ENCODE data around the gene MPZL2. TPM values are rescaled to one million over a fixed set of nuclear protein-coding genes. Genes with fewer than 3 reads are reported as not detected.

MPZL2 gene
- total RNA-seq, 1 experiment from 2014 or later: 0.26 TPM

DNA sequence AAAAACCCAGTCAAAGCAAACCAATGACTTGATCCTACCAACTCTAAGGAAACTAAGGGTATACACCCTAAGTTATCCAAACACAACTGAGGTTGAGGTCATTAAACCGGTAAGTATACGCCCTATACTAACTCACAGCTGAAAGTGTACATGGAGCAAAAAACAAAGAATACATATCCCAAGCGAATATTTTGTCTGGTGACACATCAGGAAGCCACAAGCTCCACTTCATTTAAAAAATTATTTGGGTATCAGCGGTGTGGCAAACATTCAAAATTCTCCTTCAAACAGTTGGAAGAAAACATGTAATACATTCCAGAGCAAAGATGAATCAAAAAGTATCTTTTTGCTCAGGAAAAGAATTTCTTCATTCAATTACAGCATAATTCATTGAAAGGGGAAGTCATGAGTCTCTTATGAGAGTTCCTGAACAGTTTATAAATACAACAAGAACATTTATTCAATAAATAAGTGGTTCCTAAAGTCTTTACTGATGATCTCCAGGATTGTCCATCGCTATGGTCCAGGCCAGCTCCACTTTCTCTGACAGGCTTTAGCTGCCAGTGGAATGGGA lies 34.7 kb downstream of the MPZL2 start:
- Mint-ChIP-seq H3K27ac (no peak overlapping the region; a peak in 1 of 7 replicates), H3K36me3 (ENCODE audit: insufficient read depth in 1 of 3, low read depth in 3 of 3) (no peaks in the 10 kb centered on the region), H3K4me3 (no peak overlapping the region), H3K4me1 (no peaks in the 10 kb centered on the region), H3K9me3 (no peaks in the 10 kb centered on the region), H3K27me3 (ENCODE audit: low read depth) (peaks cover 15% of the 10 kb centered on the region)
- no peak overlapping the region for H2BK15ac ChIP-seq (ENCODE audit: low read depth, low read length)
- no peak overlapping the region for H3K4ac ChIP-seq (ENCODE audit: low read depth, low read length)
- WGBS (ENCODE audit: extremely low coverage, insufficient read length, low lambda C conversion rate): no CpG with 5 or more reads among the region's 5 CpGs
- H3K79me1 ChIP-seq (ENCODE audit: insufficient read depth, low read depth, low read length, poor library complexity, severe bottlenecking): no peaks in the 10 kb centered on the region
- no peak overlapping the region for H2BK20ac ChIP-seq (ENCODE audit: low read depth, low read length, poor library complexity, severe bottlenecking)
- no peak overlapping the region for H3K4me2 ChIP-seq (ENCODE audit: insufficient read depth, insufficient read length, low read length)
- H3K9ac ChIP-seq (ENCODE audit: extremely low read depth, insufficient read length, low read length): no peak overlapping the region
- no peak overlapping the region for H2BK12ac ChIP-seq (ENCODE audit: insufficient read length, low read depth, low read length)
- no peaks in the 10 kb centered on the region for H4K20me1 ChIP-seq (ENCODE audit: control insufficient read depth, insufficient read depth, insufficient read length)
- no peaks in the 10 kb centered on the region for H3K23me2 ChIP-seq (ENCODE audit: insufficient read length, low read depth, low read length, poor library complexity, severe bottlenecking)
- H3K27ac ChIP-seq (ENCODE audit: insufficient read length, low read depth, low read length): no peak overlapping the region
- H4K5ac ChIP-seq (ENCODE audit: insufficient read length, low read depth, low read length): no peak overlapping the region
- no peaks in the 10 kb centered on the region for H3K79me2 ChIP-seq (ENCODE audit: insufficient read depth, low read length)
- no peak for DNase-seq
- no peak overlapping the region for H2BK120ac ChIP-seq (ENCODE audit: low read depth, low read length, poor library complexity, severe bottlenecking)
- H3K23ac ChIP-seq (ENCODE audit: insufficient read length, low read depth, low read length): no peak overlapping the region
- no peak overlapping the region for H4K91ac ChIP-seq (ENCODE audit: insufficient read length, low read depth, low read length)
- no peak overlapping the region for H2AFZ ChIP-seq (ENCODE audit: low read length)
- H3K56ac ChIP-seq (ENCODE audit: insufficient read length, low read depth, low read length): no peak overlapping the region
- no peak overlapping the region for H2BK5ac ChIP-seq (ENCODE audit: insufficient read length, low read length)
- no peaks in the 10 kb centered on the region for H3K9me3 ChIP-seq (ENCODE audit: control insufficient read depth, low read depth, low read length)
- no peak overlapping the region for H3K14ac ChIP-seq (ENCODE audit: insufficient read depth, low read length)
- no peak overlapping the region for H2AK5ac ChIP-seq (ENCODE audit: insufficient read length, low read length)
- TF ChIP-seq, protein P1, sequence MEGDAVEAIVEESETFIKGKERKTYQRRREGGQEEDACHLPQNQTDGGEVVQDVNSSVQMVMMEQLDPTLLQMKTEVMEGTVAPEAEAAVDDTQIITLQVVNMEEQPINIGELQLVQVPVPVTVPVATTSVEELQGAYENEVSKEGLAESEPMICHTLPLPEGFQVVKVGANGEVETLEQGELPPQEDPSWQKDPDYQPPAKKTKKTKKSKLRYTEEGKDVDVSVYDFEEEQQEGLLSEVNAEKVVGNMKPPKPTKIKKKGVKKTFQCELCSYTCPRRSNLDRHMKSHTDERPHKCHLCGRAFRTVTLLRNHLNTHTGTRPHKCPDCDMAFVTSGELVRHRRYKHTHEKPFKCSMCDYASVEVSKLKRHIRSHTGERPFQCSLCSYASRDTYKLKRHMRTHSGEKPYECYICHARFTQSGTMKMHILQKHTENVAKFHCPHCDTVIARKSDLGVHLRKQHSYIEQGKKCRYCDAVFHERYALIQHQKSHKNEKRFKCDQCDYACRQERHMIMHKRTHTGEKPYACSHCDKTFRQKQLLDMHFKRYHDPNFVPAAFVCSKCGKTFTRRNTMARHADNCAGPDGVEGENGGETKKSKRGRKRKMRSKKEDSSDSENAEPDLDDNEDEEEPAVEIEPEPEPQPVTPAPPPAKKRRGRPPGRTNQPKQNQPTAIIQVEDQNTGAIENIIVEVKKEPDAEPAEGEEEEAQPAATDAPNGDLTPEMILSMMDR (conservative IDR thresholded peaks at IDR 0.05): no peak
- H3T11ph ChIP-seq (ENCODE audit: low read length): no peak overlapping the region
- H3K4me1 ChIP-seq (ENCODE audit: insufficient read depth, low read length): no peaks in the 10 kb centered on the region
- no peaks in the 10 kb centered on the region for H3K27me3 ChIP-seq (ENCODE audit: insufficient read depth, low read length)
- no peak overlapping the region for H4K8ac ChIP-seq (replicated peaks; ENCODE audit: insufficient read length, low read depth, low read length)
- no peak overlapping the region for H3K18ac ChIP-seq (ENCODE audit: insufficient read length, low read depth, low read length)

Measured in H9 (cell line).